Measurements from ENCODE around the gene RPUSD3.

DNA sequence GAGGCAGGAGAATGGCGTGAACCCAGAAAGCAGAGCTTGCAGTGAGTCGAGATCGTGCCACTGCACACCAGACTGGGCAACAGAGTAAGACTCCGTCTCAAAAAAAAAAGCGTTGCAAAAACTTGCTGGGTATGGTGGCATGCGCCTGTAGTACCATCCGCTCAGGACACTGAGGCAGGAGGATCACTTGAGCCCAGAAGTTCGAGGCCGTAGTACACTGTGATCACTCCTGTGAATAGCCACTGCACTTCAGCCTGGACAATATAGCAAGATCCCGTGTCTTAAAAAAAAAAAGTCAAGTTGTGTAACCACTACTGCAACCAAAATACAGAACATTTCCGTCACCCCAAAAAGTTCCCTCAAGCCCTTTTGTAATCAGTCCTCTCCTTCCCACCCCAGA, 49.4 kb downstream of the RPUSD3 start:
- TF ChIP-seq, protein P1, sequence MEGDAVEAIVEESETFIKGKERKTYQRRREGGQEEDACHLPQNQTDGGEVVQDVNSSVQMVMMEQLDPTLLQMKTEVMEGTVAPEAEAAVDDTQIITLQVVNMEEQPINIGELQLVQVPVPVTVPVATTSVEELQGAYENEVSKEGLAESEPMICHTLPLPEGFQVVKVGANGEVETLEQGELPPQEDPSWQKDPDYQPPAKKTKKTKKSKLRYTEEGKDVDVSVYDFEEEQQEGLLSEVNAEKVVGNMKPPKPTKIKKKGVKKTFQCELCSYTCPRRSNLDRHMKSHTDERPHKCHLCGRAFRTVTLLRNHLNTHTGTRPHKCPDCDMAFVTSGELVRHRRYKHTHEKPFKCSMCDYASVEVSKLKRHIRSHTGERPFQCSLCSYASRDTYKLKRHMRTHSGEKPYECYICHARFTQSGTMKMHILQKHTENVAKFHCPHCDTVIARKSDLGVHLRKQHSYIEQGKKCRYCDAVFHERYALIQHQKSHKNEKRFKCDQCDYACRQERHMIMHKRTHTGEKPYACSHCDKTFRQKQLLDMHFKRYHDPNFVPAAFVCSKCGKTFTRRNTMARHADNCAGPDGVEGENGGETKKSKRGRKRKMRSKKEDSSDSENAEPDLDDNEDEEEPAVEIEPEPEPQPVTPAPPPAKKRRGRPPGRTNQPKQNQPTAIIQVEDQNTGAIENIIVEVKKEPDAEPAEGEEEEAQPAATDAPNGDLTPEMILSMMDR (conservative IDR thresholded peaks at IDR 0.05; ENCODE audit: low read depth, low read length), result no peak
- no peak for TF ChIP-seq EZH2phosphoT487 (IDR thresholded peaks at IDR 0.05; ENCODE audit: borderline replicate concordance, low read length)

Data from PC-3 (cell line).